GM12891 (cell line): ENCODE results near the gene CACNG7.

Experiments
- POLR2A ChIP-seq: IDR thresholded peaks from 2 replicates; pipeline ENCODE4 v1.6.1; 2011; ENCODE audit warnings: low read depth, low read length, control low read depth
- POLR2AphosphoS5 ChIP-seq: IDR thresholded peaks from 2 replicates; pipeline ENCODE4 v1.6.1; 2011; ENCODE audit warnings: low read depth, low read length, control low read depth
- TAF1 ChIP-seq: IDR thresholded peaks from 2 replicates; pipeline ENCODE4 v1.6.1; 2011; ENCODE audit warnings: low read depth, low read length, control low read depth

DNA sequence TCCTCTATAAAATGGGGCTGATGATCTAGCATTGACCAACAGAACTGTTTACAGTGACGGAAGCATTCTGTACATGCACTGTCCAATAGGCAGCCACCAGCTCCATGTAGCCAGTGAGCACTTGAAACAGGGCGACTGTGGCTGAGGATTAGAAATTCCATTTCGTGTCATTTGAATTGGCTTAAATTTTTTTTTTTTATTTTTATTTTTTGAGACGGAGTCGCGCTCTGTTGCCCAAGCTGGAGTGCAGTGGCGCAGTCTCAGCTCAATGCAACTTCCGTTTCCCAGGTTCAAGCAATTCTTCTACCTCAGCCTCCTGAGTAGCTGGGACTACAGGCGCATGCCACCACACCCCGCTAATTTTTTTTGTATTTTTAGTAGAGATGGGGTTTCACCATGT, 24.0 kb upstream of the CACNG7 start:
- no peak for TF ChIP-seq POLR2A
- TF ChIP-seq POLR2AphosphoS5, result no peak
- TF ChIP-seq TAF1, result no peak
